HEK293T (cell line): ENCODE data around the gene PHKA1.

ENCODE experiments used
- BHLHE40 ChIP-seq: fragments of 450-650 bp; IDR thresholded peaks from 2 replicates; pipeline ENCODE4 v1.6.1; 2016; ENCODE audit warnings: mild to moderate bottlenecking, moderate library complexity, borderline replicate concordance
- ELF4 ChIP-seq: fragments of 450-650 bp; IDR thresholded peaks from 2 replicates; pipeline ENCODE4 v1.6.1; 2017; ENCODE audit warnings: antibody characterized with exemption
- FOXA1 ChIP-seq: fragments of 450-650 bp; IDR thresholded peaks from 2 replicates; pipeline ENCODE4 v1.6.1; 2016; ENCODE audit warnings: mild to moderate bottlenecking
- FOXK2 ChIP-seq: fragments of 450-650 bp; IDR thresholded peaks from 2 replicates; pipeline ENCODE4 v1.6.1; 2016; ENCODE audit warnings: mild to moderate bottlenecking
- FOXM1 ChIP-seq: fragments of 450-650 bp; IDR thresholded peaks from 2 replicates; pipeline ENCODE4 v1.6.1; 2017; ENCODE audit warnings: mild to moderate bottlenecking, borderline replicate concordance
- PKNOX1 ChIP-seq: fragments of 450-650 bp; IDR thresholded peaks from 2 replicates; pipeline ENCODE4 v1.6.1; 2016
- SP1 ChIP-seq: fragments of 450-650 bp; IDR thresholded peaks from 2 replicates; pipeline ENCODE4 v1.6.1; 2017
- SUZ12 ChIP-seq: fragments of 450-650 bp; IDR thresholded peaks from 2 replicates; pipeline ENCODE4 v1.6.1; 2016; ENCODE audit warnings: mild to moderate bottlenecking
- ZNF384 ChIP-seq: fragments of 450-650 bp; IDR thresholded peaks from 2 replicates; pipeline ENCODE4 v1.6.1; 2016

DNA sequence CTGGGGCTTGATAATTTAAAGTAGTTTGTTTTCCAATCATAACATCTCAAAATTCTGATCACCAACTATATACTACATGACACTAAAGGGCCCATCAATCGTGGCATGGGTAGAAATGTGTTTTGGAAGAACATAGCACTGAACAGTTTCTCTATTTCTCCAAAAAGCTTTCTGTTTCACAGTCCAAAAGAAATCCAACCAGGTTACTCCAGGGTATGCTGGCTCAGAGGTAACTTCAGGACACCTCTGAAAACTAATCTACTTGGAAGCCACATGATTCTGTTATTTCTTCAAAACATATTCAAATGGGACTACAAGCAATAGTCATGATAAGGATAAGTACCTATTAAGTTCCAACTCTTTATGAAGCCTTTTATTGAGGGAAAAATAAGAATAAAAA lies 8.3 kb downstream of the PHKA1 start:
- no peak for TF ChIP-seq SP1
- no peak for TF ChIP-seq ELF4
- no peak for TF ChIP-seq SUZ12
- TF ChIP-seq BHLHE40: no peak
- no peak for TF ChIP-seq FOXK2
- no peak for TF ChIP-seq FOXA1
- no peak for TF ChIP-seq ZNF384
- TF ChIP-seq FOXM1: no peak
- no peak for TF ChIP-seq PKNOX1
